Endodermal cell (in vitro differentiated cells): ENCODE results near the gene RBM25. TPM values are rescaled to one million over a fixed set of nuclear protein-coding genes. Genes with fewer than 3 reads are reported as not detected.

ENCODE experiments used
- DNase-seq: peaks from one replicate; pipeline ENCODE4 v3.0.0-alpha.2; 2017
- H3K27ac ChIP-seq: 2 replicates; pipeline ENCODE4 v1.5.1; 2013; ENCODE audit warnings: mild to moderate bottlenecking, low read depth, low read length, moderate library complexity
- H3K27me3 ChIP-seq: 2 replicates; pipeline ENCODE4 v1.6.1; 2013; ENCODE audit warnings: mild to moderate bottlenecking, low read length, moderate library complexity; ENCODE audit not compliant: insufficient read depth, control insufficient read depth, poor library complexity, severe bottlenecking
- H3K36me3 ChIP-seq: 2 replicates; pipeline ENCODE4 v1.7.0; 2013; ENCODE audit warnings: mild to moderate bottlenecking, low read length, moderate library complexity; ENCODE audit not compliant: control insufficient read depth, insufficient read depth
- H3K4me1 ChIP-seq: one replicate; pipeline ENCODE4 v1.7.0; 2013; ENCODE audit warnings: low read length; ENCODE audit not compliant: control insufficient read depth, insufficient read depth
- H3K4me3 ChIP-seq: 2 replicates; pipeline ENCODE4 v1.5.1; 2013; ENCODE audit warnings: mild to moderate bottlenecking, low read length, moderate library complexity
- H3K9ac ChIP-seq: 2 replicates; pipeline ENCODE4 v1.6.1; 2013; ENCODE audit warnings: mild to moderate bottlenecking, low read length, moderate library complexity; ENCODE audit not compliant: poor library complexity, severe bottlenecking; ENCODE audit errors: extremely low read depth
- H3K9me3 ChIP-seq: 2 replicates; pipeline ENCODE4 v1.6.1; 2013; ENCODE audit warnings: mild to moderate bottlenecking, low read length, moderate library complexity; ENCODE audit not compliant: control insufficient read depth
- H3K27ac Mint-ChIP-seq: 2 replicates; pipeline ENCODE4 v1.8.0; 2020; ENCODE audit warnings: mixed read lengths
- H3K27me3 Mint-ChIP-seq: 2 replicates; pipeline ENCODE4 v1.8.0; 2021; ENCODE audit warnings: mild to moderate bottlenecking, mixed read lengths; ENCODE audit not compliant: insufficient read depth
- H3K36me3 Mint-ChIP-seq: 2 replicates; pipeline ENCODE4 v1.8.0; 2020; ENCODE audit warnings: low read depth, mixed read lengths
- H3K4me1 Mint-ChIP-seq: 2 replicates; pipeline ENCODE4 v1.8.0; 2020; ENCODE audit warnings: mixed read lengths
- H3K4me3 Mint-ChIP-seq: 2 replicates; pipeline ENCODE4 v1.8.0; 2020; ENCODE audit warnings: mild to moderate bottlenecking, moderate library complexity, mixed read lengths
- H3K9me3 Mint-ChIP-seq: 2 replicates; pipeline ENCODE4 v1.8.0; 2020; ENCODE audit warnings: mild to moderate bottlenecking, mixed read lengths
- CTCF ChIP-seq: fragments of 200-600 bp; sonication (generic); conservative IDR thresholded peaks from 2 replicates; pipeline ENCODE4 v1.5.0; 2021; ENCODE audit warnings: antibody characterized with exemption, mild to moderate bottlenecking
- WGBS, 2 experiments: methylation state at CpG; one replicate each; pipeline versions ENCODE4 v1.1.5 to v1.1.7; 2013; ENCODE audit warnings: missing lambda C conversion rate in 2 of 2, mixed read lengths in 1 of 2; ENCODE audit not compliant: insufficient coverage in 1 of 2, insufficient read length in 1 of 2; 5-methylcytosine and 5-hydroxymethylcytosine counted together
- total RNA-seq, 2 donors: library from RNA; stranded (reverse); fragmentation: NEBNext Ultra II Directional in 1 of 2; extraction: Animal tissue kit (Norgen Biotek cat#: 25700) in 1 of 2; gene quantifications; 2 replicates in 1 of 2; 3 replicates in 1 of 2; pipeline ENCODE4 v1.2.1, GENCODE V29; 2021

The RBM25 gene
- total RNA-seq, 2 donors from 2014 or later = 132 to 164 TPM

DNA sequence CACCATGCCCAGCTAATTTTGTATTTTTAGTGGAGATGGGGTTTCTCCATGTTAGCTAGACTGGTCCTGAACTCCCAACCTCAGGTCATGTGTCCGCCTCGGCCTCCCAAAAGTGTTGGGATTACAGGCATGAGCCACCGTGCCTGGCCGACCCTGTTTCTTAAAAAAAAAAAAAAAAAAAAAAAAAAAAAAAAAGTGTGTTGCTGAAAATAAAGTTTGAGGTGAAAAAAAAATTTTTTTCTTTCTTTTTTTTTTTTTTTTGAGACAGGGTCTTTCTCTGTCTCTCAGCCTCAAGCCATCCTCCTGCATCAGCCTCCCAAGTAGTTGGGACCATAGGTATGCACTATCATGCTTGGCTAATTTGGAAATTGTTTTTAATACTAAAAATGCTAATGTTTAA, 11.3 kb downstream of the RBM25 start:
- Histone ChIP-seq H3K27me3 (no peaks in the 10 kb centered on the region), H3K9ac (no peak overlapping the region), H3K9me3 (no peaks in the 10 kb centered on the region), H3K27ac (no peak overlapping the region), H3K4me3 (no peak overlapping the region), H3K4me1 (no peaks in the 10 kb centered on the region), H3K36me3 (peaks cover 82% of the 10 kb centered on the region)
- WGBS, 2 experiments = 94% methylated on average over 2 of the region's 4 CpGs; no CpG with 5 or more reads in 1 of the 2 experiments
- Mint-ChIP-seq H3K4me3 (no peak overlapping the region), H3K9me3 (no peaks in the 10 kb centered on the region), H3K27ac (no peak overlapping the region), H3K36me3 (peaks cover 51% of the 10 kb centered on the region), H3K4me1 (no peaks in the 10 kb centered on the region), H3K27me3 (no peaks in the 10 kb centered on the region)
- no peak for TF ChIP-seq CTCF
- DNase-seq = no peak

GRCh38 chr14:73091044-73091443, 32.7 kb downstream of the RBM25 start:
- Histone ChIP-seq H3K27me3 (no peaks in the 10 kb centered on the region), H3K9ac (no peak overlapping the region), H3K27ac (no peak overlapping the region), H3K4me3 (no peak overlapping the region), H3K9me3 (peaks cover 19% of the 10 kb centered on the region), H3K4me1 (no peaks in the 10 kb centered on the region), H3K36me3 (peaks cover 88% of the 10 kb centered on the region)
- H3K27me3 Mint-ChIP-seq = no peaks in the 10 kb centered on the region
- no peak for TF ChIP-seq CTCF
- WGBS, 2 experiments = 100% methylated on average over 1 to 2 of the region's 2 CpGs
- no peaks in the 10 kb centered on the region for H3K9me3 Mint-ChIP-seq
- no peaks in the 10 kb centered on the region for H3K4me1 Mint-ChIP-seq
- H3K27ac Mint-ChIP-seq = no peak overlapping the region
- no peak for DNase-seq
- no peak overlapping the region for H3K4me3 Mint-ChIP-seq
- H3K36me3 Mint-ChIP-seq = peaks cover 85% of the 10 kb centered on the region

- Histone ChIP-seq H3K4me3 (no peak overlapping the region), H3K9ac (no peak overlapping the region), H3K36me3 (peaks cover 91% of the 10 kb centered on the region), H3K27me3 (no peaks in the 10 kb centered on the region), H3K9me3 (no peaks in the 10 kb centered on the region), H3K27ac (no peak overlapping the region), H3K4me1 (no peaks in the 10 kb centered on the region)
- no peak for DNase-seq
- no peak overlapping the region for H3K4me3 Mint-ChIP-seq
- WGBS, 2 experiments = 94 to 95% methylated on average over 11 of the region's 11 CpGs
- H3K27ac Mint-ChIP-seq = peak overlapping the region; percentile 83
- no peaks in the 10 kb centered on the region for H3K27me3 Mint-ChIP-seq
- H3K9me3 Mint-ChIP-seq = no peaks in the 10 kb centered on the region
- peaks cover 6% of the 10 kb centered on the region for H3K4me1 Mint-ChIP-seq
- peaks cover 71% of the 10 kb centered on the region for H3K36me3 Mint-ChIP-seq
- no peak for TF ChIP-seq CTCF
These were observed 39.1 kb downstream of the RBM25 start for GRCh38 chr14:73097421-73097820.
